Activated CD8-positive, alpha-beta memory T cell treated with anti-CD3 and anti-CD28 coated beads for 48 hours (primary cell): ENCODE measurements around the gene CERS6.

Source experiments
- DNase-seq, 3 experiments: peaks; one replicate each; pipeline ENCODE4 v3.0.0-alpha.2; 2020; ENCODE audit warnings: low read depth in 2 of 3, low spot score in 2 of 3

Gene CERS6

GRCh38 chr2:168692132-168692744, 236.2 kb downstream of the CERS6 start:
- no peak for DNase-seq

- DNase-seq: no peak
These were observed 238.1 kb downstream of the CERS6 start for GRCh38 chr2:168694173-168694572.

GRCh38 chr2:168694866-168695265, 238.8 kb downstream of the CERS6 start:
- no peak for DNase-seq

DNA sequence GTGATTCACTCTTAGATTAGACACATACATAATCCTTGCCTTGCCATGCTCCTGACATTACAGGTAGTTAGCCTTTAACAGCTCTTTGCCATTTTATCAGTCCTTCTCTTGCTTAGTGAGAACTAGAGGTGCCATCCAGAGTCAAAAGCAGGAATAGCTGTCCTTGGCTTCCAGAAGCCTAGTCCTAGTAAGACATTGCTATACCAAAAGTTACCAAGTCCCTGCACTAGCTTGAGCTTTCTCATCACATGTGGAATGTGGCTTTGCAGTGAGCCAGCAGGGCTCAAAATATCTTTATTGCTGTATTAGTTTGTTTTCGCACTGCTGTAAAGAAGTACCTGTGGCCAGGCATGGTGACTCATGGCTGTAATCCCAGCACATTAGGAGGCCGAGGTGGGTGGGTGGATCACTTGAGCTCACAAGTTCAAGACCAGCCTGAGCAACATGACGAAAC, 241.6 kb downstream of the CERS6 start:
- no peak for DNase-seq

- no peak for DNase-seq
These were observed 242.9 kb downstream of the CERS6 start for GRCh38 chr2:168698969-168699368.

- DNase-seq: no peak
These were observed 243.9 kb downstream of the CERS6 start for GRCh38 chr2:168699844-168700417.

DNA sequence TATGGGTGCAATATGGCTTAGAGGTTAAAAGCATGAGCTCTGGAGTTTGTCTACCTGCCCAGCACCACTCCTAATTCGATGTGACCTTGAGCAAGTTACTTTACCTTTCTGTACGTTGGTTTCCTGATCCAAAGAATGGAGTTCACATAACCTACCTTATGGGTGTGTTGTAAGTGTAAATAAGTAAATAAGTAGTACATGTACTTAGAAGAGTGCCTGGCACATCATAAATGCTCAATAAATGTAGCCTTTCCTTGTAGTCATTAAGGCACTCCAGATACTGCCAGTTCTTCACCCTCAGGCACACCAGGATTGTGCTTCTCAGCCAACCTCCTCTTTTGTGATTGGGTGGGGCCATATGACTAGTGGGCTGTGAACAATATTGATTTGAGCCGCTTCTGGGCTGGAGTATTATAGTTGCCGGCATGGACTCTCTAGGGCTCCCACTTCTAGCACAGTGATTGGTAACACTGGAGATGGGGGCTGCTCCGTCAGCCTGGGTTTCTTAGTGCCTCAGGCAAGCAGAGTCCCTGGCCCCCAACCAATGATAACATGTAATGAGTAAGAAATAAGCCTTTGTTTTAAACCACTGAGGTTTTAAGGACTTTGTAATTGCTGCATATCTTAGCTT, 244.7 kb downstream of the CERS6 start:
- DNase-seq: no peak

- no peak for DNase-seq
These were observed 246.5 kb downstream of the CERS6 start for GRCh38 chr2:168702579-168702978.

GRCh38 chr2:168703926-168704325, 247.9 kb downstream of the CERS6 start:
- DNase-seq: no peak

DNA sequence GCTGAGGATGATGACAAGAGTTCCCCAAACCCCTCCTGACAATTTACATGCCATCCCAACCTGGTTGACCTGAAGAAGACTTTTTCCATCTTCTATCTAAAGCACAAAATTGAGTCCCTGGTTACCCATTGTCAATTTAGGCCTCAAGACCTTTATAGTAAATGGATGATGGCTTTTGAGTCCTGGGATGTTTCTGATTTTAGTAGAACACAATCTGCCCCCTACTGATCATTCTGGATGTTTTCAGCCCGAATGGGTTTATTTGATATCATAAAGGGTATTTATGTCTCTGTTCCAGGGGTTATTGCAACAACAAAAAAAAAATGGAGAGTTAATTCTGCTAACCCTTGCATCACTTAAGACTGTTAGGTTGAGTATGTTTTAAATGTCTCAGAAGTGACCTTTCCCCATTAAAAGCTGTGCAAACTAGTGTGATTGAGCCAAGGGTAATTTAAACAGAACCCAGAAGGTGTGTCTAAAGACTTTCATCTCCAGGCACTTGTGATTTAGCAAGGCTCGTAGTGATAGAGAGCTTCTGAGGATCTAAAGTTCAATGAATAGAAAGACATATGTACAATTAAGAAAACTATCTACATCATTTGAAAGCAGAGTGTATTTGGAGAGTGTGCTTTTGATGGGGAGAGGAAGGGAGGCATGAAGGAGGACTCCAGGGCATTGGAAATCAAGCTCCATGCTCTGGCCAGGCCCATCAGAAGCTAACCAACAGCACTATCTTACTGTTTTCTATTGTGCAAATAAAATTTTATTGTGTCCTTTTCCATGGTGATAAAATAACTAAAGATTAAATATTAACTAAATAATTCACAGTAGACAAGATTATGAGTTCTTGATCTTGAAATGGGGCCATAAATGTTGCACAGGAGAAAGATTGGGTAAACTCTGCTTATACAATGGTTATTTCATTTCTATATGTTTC, 249.7 kb downstream of the CERS6 start:
- DNase-seq: no peak

- DNase-seq: no peak
These were observed 250.7 kb downstream of the CERS6 start for GRCh38 chr2:168706806-168707205.

GRCh38 chr2:168708080-168708479, 252.0 kb downstream of the CERS6 start:
- DNase-seq: no peak

DNA sequence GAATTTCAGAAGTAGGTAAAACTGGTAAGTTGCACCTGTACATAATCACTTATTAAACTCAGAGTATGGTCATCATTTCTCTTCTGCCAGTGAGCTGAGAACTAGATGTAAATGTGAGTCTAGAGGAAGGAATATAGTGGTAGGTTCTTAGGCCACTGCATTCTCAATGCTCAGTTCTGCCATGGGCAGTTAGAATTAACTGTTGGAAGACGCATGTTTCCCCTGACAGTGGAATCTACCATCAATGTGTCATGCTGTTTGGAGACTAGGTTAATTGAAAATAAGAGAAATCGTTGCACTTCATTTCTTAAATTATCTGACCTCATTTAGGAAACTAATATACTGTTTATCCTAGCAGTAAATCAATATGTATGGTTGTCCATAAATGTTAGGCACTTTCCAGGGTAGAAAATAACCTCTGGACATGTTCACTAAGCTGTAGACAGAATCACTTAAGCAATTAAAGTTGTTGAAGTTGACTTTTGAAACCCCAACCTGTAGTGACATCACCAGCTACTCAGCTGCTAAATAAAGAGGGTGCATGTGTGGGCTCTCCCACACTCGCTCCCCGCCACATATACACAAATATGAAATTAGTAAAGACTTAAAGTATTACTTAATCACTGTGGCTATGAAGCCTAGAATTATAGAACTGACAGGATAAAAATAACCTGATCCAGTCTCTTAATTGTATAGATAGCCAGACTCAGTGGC, 254.8 kb downstream of the CERS6 start:
- DNase-seq: no peak

DNA sequence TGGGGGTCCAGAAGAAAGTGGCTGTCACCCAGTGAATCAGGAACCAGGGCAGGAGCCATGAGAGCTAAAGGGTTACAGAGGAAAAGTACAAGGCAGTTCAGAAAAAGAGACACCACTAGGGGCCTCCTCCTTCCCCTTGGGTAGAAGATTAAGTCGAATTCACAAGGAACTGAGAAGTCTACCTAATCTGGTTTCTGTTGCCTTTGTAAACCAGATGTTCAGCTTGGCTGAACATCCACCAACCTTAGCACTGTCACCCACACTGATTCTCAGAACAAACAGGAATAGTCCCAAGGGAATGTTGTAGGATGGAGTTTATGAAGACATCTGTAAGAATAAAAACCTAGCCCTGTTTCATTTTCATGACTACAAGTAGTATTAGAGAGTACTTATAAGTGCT, 256.0 kb downstream of the CERS6 start:
- DNase-seq: no peak

- no peak for DNase-seq
These were observed 257.3 kb downstream of the CERS6 start for GRCh38 chr2:168713325-168713724.

- no peak for DNase-seq
These were observed 259.8 kb downstream of the CERS6 start for GRCh38 chr2:168715849-168716248.

DNA sequence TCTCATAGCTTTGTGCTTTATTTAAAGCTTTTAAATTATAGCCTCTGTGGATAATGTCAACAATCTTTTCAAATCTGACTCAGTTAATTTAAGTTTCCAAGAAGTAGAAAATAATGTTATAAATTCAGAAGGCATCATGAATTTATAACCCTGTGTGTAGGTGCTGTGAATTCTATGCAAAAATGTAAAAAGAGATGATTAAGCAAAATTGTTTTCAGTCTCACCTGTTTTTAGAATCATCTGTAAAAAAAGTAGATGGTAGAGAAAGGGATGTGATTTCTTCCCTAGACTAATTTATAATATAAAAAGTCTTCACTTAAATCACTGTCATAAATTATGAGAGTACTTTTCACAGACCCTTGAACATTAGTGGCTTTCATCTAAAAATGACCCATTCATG, 260.8 kb downstream of the CERS6 start:
- DNase-seq: no peak

- no peak for DNase-seq
These were observed 261.9 kb downstream of the CERS6 start for GRCh38 chr2:168717790-168718502.

DNA sequence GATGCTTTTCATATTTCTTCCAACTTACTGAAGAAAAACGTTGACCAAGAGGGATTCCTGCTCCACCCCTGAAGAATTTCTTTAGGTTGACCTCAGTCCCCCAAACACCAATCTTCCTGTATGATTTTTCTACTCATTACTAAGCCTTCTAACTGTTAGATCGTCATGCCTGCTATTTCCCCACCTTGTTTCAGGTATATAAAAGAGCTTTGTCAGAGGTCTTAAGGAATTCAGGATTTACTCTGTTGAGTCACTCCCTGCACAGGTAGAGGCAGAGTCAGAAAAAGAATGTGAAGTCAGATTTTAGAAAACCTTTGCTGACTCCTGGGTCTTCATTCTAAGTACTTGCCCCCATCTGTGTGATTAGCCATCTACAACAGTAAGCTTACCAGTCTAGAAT, 262.6 kb downstream of the CERS6 start:
- no peak for DNase-seq

GRCh38 chr2:168719446-168719845, 263.4 kb downstream of the CERS6 start:
- DNase-seq: no peak
